Neural cell (in vitro differentiated cells): ENCODE results near the gene CHML.
A peak's percentile ranks its signal among the peaks of the same experiment; 100 is the strongest.

Experiments used
- CTCF ChIP-seq: fragments of 450-650 bp; IDR thresholded peaks from 2 replicates; pipeline ENCODE4 v1.5.1; 2014; ENCODE audit warnings: antibody characterized with exemption, mild to moderate bottlenecking, moderate library complexity; ENCODE audit not compliant: poor library complexity, severe bottlenecking
- EP300 ChIP-seq: fragments of 450-650 bp; conservative IDR thresholded peaks from 2 replicates; pipeline ENCODE4 v1.6.1; 2014; ENCODE audit warnings: antibody characterized with exemption, mild to moderate bottlenecking, moderate library complexity; ENCODE audit not compliant: poor library complexity, severe bottlenecking
- EZH2 ChIP-seq: fragments of 200-600, 300-800 bp; shearing (Covaris generic), sonication (generic); IDR thresholded peaks from 2 replicates; pipeline ENCODE4 v1.6.1; 2014; ENCODE audit warnings: antibody characterized with exemption, low read length, borderline replicate concordance, mild to moderate bottlenecking; ENCODE audit not compliant: insufficient read depth, poor library complexity, severe bottlenecking
- POLR2AphosphoS5 ChIP-seq: IDR thresholded peaks from 2 replicates; pipeline ENCODE4 v1.6.1; 2012
- RAD21 ChIP-seq: fragments of 450-650 bp; conservative IDR thresholded peaks from 2 replicates; pipeline ENCODE4 v1.6.1; 2014; ENCODE audit warnings: antibody characterized with exemption, mild to moderate bottlenecking, moderate library complexity

- TF ChIP-seq CTCF (peak; percentile 54), RAD21 (peak; percentile 55), EZH2 (no peak), POLR2AphosphoS5 (no peak), EP300 (no peak)
Measured at GRCh38 chr1:241627453-241628259, 12.5 kb downstream of the CHML start.
